CD14-positive monocyte (primary cell): Measurements from ENCODE around the gene TRABD2B. TPM values are rescaled to one million over a fixed set of nuclear protein-coding genes. Genes with fewer than 3 reads are reported as not detected.

Source experiments
- DNase-seq, 3 donors: peaks; one replicate each; pipeline ENCODE4 v3.0.0-alpha.2; 2011 to 2022
- H2AFZ ChIP-seq: 2 replicates; pipeline ENCODE4 v1.6.0; 2012; ENCODE audit warnings: mild to moderate bottlenecking, low read depth, low read length, inconsistent platforms; ENCODE audit not compliant: insufficient read depth, poor library complexity, severe bottlenecking
- H3K27ac ChIP-seq, 2 donors: 1 replicate in 1 of 2; 2 replicates in 1 of 2; pipeline ENCODE4 v1.5.1; 2012 to 2013; ENCODE audit warnings: low read length in 2 of 2, control low read depth in 1 of 2, inconsistent platforms in 1 of 2, low read depth in 1 of 2, mild to moderate bottlenecking in 1 of 2
- H3K27me3 ChIP-seq, 2 donors: one replicate each; pipeline versions ENCODE4 v1.6.0 to v1.6.1; 2011 to 2013; ENCODE audit warnings: low read length in 2 of 2; ENCODE audit not compliant: control insufficient read depth in 2 of 2, insufficient read depth in 2 of 2
- H3K36me3 ChIP-seq, 2 donors: replicated peaks in 1 of 2; 1 replicate in 1 of 2; 2 replicates in 1 of 2; pipeline versions ENCODE4 v1.5.1 to v1.6.1; 2012 to 2013; ENCODE audit warnings: low read length in 2 of 2, control low read depth in 1 of 2, inconsistent platforms in 1 of 2, mild to moderate bottlenecking in 1 of 2; ENCODE audit not compliant: insufficient read depth in 2 of 2, control insufficient read depth in 1 of 2
- H3K4me1 ChIP-seq, 2 donors: 1 replicate in 1 of 2; 2 replicates in 1 of 2; pipeline versions ENCODE4 v1.5.1 to v1.6.1; 2012 to 2013; ENCODE audit warnings: low read length in 2 of 2, control low read depth in 1 of 2, inconsistent platforms in 1 of 2, mild to moderate bottlenecking in 1 of 2, moderate library complexity in 1 of 2; ENCODE audit not compliant: insufficient read depth in 2 of 2, control insufficient read depth in 1 of 2
- H3K4me2 ChIP-seq: replicated peaks from 2 replicates; pipeline ENCODE3; 2012; ENCODE audit warnings: low read length, moderate library complexity, mild to moderate bottlenecking; ENCODE audit not compliant: poor library complexity, severe bottlenecking; ENCODE audit errors: extremely low read depth
- H3K4me3 ChIP-seq, 3 experiments: fragments of 200-600 bp in 1 of 3; sonication (generic) in 1 of 3; replicated peaks in 1 of 3; 1 replicate in 2 of 3; 2 replicates in 1 of 3; pipeline ENCODE4 v1.5.1; 2011 to 2013; ENCODE audit warnings: low read length in 3 of 3, mild to moderate bottlenecking in 3 of 3, control low read depth in 2 of 3, low read depth in 2 of 3, inconsistent platforms in 1 of 3, moderate library complexity in 1 of 3
- H3K79me2 ChIP-seq: 2 replicates; pipeline ENCODE4 v1.6.0; 2012; ENCODE audit warnings: mild to moderate bottlenecking, control low read depth, inconsistent platforms, low read length, moderate library complexity; ENCODE audit not compliant: insufficient read depth
- H3K9ac ChIP-seq: 2 replicates; pipeline ENCODE4 v1.6.0; 2017; ENCODE audit warnings: low read length, mild to moderate bottlenecking; ENCODE audit not compliant: insufficient read depth, poor library complexity, severe bottlenecking
- H3K9me3 ChIP-seq, 2 donors: replicated peaks in 1 of 2; 1 replicate in 1 of 2; 2 replicates in 1 of 2; pipeline versions ENCODE4 v1.5.1 to v1.6.1; 2012 to 2013; ENCODE audit warnings: low read length in 2 of 2, control low read depth in 1 of 2; ENCODE audit not compliant: control insufficient read depth in 1 of 2, insufficient read depth in 1 of 2
- H4K20me1 ChIP-seq: 2 replicates; pipeline ENCODE4 v1.6.0; 2012; ENCODE audit warnings: mild to moderate bottlenecking, low read length, control low read depth, moderate library complexity; ENCODE audit not compliant: insufficient read depth
- H3K27ac Mint-ChIP-seq, 7 donors: one replicate each; pipeline ENCODE4 v1.8.0; 2020; ENCODE audit warnings: mild to moderate bottlenecking in 7 of 7, mixed read lengths in 7 of 7, moderate library complexity in 6 of 7, inconsistent platforms in 2 of 7
- H3K27me3 Mint-ChIP-seq, 3 donors: one replicate each; pipeline ENCODE4 v1.8.0; 2021 to 2022; ENCODE audit warnings: low read depth in 3 of 3, mild to moderate bottlenecking in 3 of 3, mixed read lengths in 3 of 3, moderate library complexity in 3 of 3, inconsistent platforms in 1 of 3
- H3K36me3 Mint-ChIP-seq, 2 donors: one replicate each; pipeline ENCODE4 v1.8.0; 2020; ENCODE audit warnings: mixed read lengths in 2 of 2, inconsistent platforms in 1 of 2, mild to moderate bottlenecking in 1 of 2
- H3K4me1 Mint-ChIP-seq: one replicate; pipeline ENCODE4 v1.8.0; 2020; ENCODE audit warnings: mild to moderate bottlenecking, mixed read lengths
- H3K4me3 Mint-ChIP-seq, 2 donors: one replicate each; pipeline ENCODE4 v1.8.0; 2020; ENCODE audit warnings: mild to moderate bottlenecking in 2 of 2, mixed read lengths in 2 of 2, moderate library complexity in 1 of 2
- H3K9me3 Mint-ChIP-seq, 7 donors: one replicate each; pipeline ENCODE4 v1.8.0; 2020 to 2022; ENCODE audit warnings: mixed read lengths in 7 of 7, mild to moderate bottlenecking in 6 of 7, moderate library complexity in 6 of 7, inconsistent platforms in 2 of 7
- CTCF ChIP-seq: fragments of 200-600 bp; IDR thresholded peaks from one replicate; pipeline ENCODE4 v1.8.0; 2022; ENCODE audit warnings: antibody characterized with exemption, mild to moderate bottlenecking
- WGBS: methylation state at CpG from one replicate; pipeline ENCODE4 v1.1.5; 2013; ENCODE audit warnings: missing lambda C conversion rate; ENCODE audit not compliant: insufficient coverage; 5-methylcytosine and 5-hydroxymethylcytosine counted together
- intact Hi-C, 2 donors: fragments of 100-400 bp; cut with micrococcal nuclease; formaldehyde crosslinking; loops; one replicate each; pipeline versions ENCODE4 v1.15.0 to v1.15.1; 2023
- polyA plus RNA-seq, 3 donors: library from polyadenylated mRNA; depleted of rRNA in 1 of 3; unstranded in 2 of 3; stranded (reverse) in 1 of 3; fragments of 300-500 nt in 2 of 3; fragments of >200 nt in 1 of 3; fragmentation: Illumina TruSeq in 2 of 3; gene quantifications; 1 replicate in 2 of 3; 2 replicates in 1 of 3; pipeline ENCODE4 v1.2.3, GENCODE V29; 2012 to 2021

The TRABD2B gene
- polyA plus RNA-seq, 3 donors: not detected

- Mint-ChIP-seq H3K4me1 (no peaks in the 10 kb centered on the region), H3K27ac (no peak overlapping the region), H3K9me3 (no peaks in the 10 kb centered on the region), H3K36me3 (no peaks in the 10 kb centered on the region), H3K4me3 (no peak overlapping the region), H3K27me3 (peaks cover 4 to 7% (median 6%) of the 10 kb centered on the region in 3 donors)
- TF ChIP-seq CTCF: no peak
- H3K79me2 ChIP-seq: no peaks in the 10 kb centered on the region
- no peak overlapping the region for H3K4me3 ChIP-seq
- intact Hi-C loops: no loop called here
- H3K9ac ChIP-seq: no peak overlapping the region
- no peaks in the 10 kb centered on the region for H3K4me1 ChIP-seq
- no peaks in the 10 kb centered on the region for H3K27me3 ChIP-seq
- no peaks in the 10 kb centered on the region for H4K20me1 ChIP-seq
- H2AFZ ChIP-seq: no peak overlapping the region
- H3K36me3 ChIP-seq: no peaks in the 10 kb centered on the region
- H3K9me3 ChIP-seq: no peaks in the 10 kb centered on the region
- DNase-seq: no peak
- no peak overlapping the region for H3K27ac ChIP-seq
- WGBS: no CpG with 5 or more reads among the region's 6 CpGs
- H3K4me2 ChIP-seq: no peak overlapping the region
Observed at GRCh38 chr1:47898133-47898845, 98.9 kb downstream of the TRABD2B start.

GRCh38 chr1:47895279-47896125 is 101.7 kb downstream of the TRABD2B start:
- H3K4me3 ChIP-seq: no peak overlapping the region
- Mint-ChIP-seq H3K9me3 (no peaks in the 10 kb centered on the region), H3K27ac (no peak overlapping the region), H3K4me3 (no peak overlapping the region), H3K4me1 (no peaks in the 10 kb centered on the region), H3K27me3 (peaks cover 4 to 6% (median 5%) of the 10 kb centered on the region in 3 donors), H3K36me3 (no peaks in the 10 kb centered on the region)
- H3K27me3 ChIP-seq: no peaks in the 10 kb centered on the region
- no peaks in the 10 kb centered on the region for H3K79me2 ChIP-seq
- H3K27ac ChIP-seq: no peak overlapping the region
- no peak overlapping the region for H3K4me2 ChIP-seq
- TF ChIP-seq CTCF: no peak
- H3K9me3 ChIP-seq: no peaks in the 10 kb centered on the region
- H4K20me1 ChIP-seq: no peaks in the 10 kb centered on the region
- H3K4me1 ChIP-seq: no peaks in the 10 kb centered on the region
- DNase-seq: no peak
- H2AFZ ChIP-seq: no peak overlapping the region
- intact Hi-C loops: no loop called here
- no peak overlapping the region for H3K9ac ChIP-seq
- H3K36me3 ChIP-seq: no peaks in the 10 kb centered on the region
- whole genome bisulfite sequencing: 88% methylated on average over 2 of the region's 10 CpGs
